ENCODE measurements around the gene NKX2-4.
"Not testable (repeated sequence)": the region's sequence is repeated elsewhere in the genome, so short reads cannot be mapped to it uniquely, and the experiment has no call there.

NKX2-4 gene

GRCh38 chr20:21421601-21422236 lies 24.4 kb upstream of the NKX2-4 start:
- H3K27me3 ChIP-seq = no peaks in the 10 kb centered on the region
- H3K9ac ChIP-seq = no peak overlapping the region
- H3K4me3 ChIP-seq = no peak overlapping the region
- no peak overlapping the region for H3K4me2 ChIP-seq
- H3K36me3 ChIP-seq = no peaks in the 10 kb centered on the region
- peaks cover 36 to 56% (median 45%) of the 10 kb centered on the region in 11 experiments for H3K9me3 ChIP-seq (replicated peaks in 1 of 11)
- no peak for TF ChIP-seq Cebpa-rat (IDR thresholded peaks at IDR 0.05)
- no peaks in the 10 kb centered on the region for H4K20me1 ChIP-seq
- no peaks in the 10 kb centered on the region for H3K4me1 ChIP-seq
- H3K27ac ChIP-seq = no peak overlapping the region

- not testable (repeated sequence) for H3K4me1 ChIP-seq, H3K9ac ChIP-seq, H3K4me2 ChIP-seq, H4K20me1 ChIP-seq, H3K27ac ChIP-seq, H3K4me3 ChIP-seq, H3K36me3 ChIP-seq, H3K27me3 ChIP-seq
- H3K9me3 ChIP-seq (replicated peaks in 1 of 11) = peaks cover 13 to 31% (median 20%) of the 10 kb centered on the region in 11 experiments
Observed at GRCh38 chr20:21419147-21419546, 21.8 kb upstream of the NKX2-4 start.

- not testable (repeated sequence) for H3K4me3 ChIP-seq, H3K9ac ChIP-seq, H3K36me3 ChIP-seq, H3K4me1 ChIP-seq, H3K27ac ChIP-seq, H4K20me1 ChIP-seq, H3K27me3 ChIP-seq
- Histone ChIP-seq H3K4me2 (peak overlapping the region in 2 of 11 experiments; percentile 9 to 18; a peak in 2 of 22 replicates), H3K9me3 (replicated peaks in 1 of 11) (peaks cover 13 to 25% (median 17%) of the 10 kb centered on the region in 11 experiments)
Observed at GRCh38 chr20:21413996-21414395, 16.7 kb upstream of the NKX2-4 start.

GRCh38 chr20:21411725-21412124 lies 14.4 kb upstream of the NKX2-4 start:
- TF ChIP-seq Cebpa-rat (IDR thresholded peaks at IDR 0.05) = no peak
- Histone ChIP-seq H3K4me3 (no peak overlapping the region), H3K4me2 (no peak overlapping the region), H3K27me3 (no peaks in the 10 kb centered on the region), H3K4me1 (0 out of 20 replicates have a peak, but pooled peaks cover 0 to 4% (median 0%) of the 10 kb centered on the region in 10 experiments), H3K36me3 (no peaks in the 10 kb centered on the region), H3K9ac (no peak overlapping the region), H3K9me3 (replicated peaks in 1 of 11) (peaks cover 13 to 25% (median 17%) of the 10 kb centered on the region in 11 experiments), H4K20me1 (no peaks in the 10 kb centered on the region), H3K27ac (no peak overlapping the region)

GRCh38 chr20:21399005-21399475 lies 1.7 kb upstream of the NKX2-4 start:
- Histone ChIP-seq H3K27me3 (peaks cover 31 to 45% (median 36%) of the 10 kb centered on the region in 11 experiments), H3K9ac (no peak overlapping the region), H3K4me2 (no peak overlapping the region), H3K4me3 (no peak overlapping the region), H3K27ac (no peak overlapping the region), H3K36me3 (no peaks in the 10 kb centered on the region), H3K9me3 (replicated peaks in 1 of 11) (peaks cover 25 to 29% (median 27%) of the 10 kb centered on the region in 11 experiments), H4K20me1 (no peaks in the 10 kb centered on the region), H3K4me1 (no peaks in the 10 kb centered on the region)
- TF ChIP-seq Cebpa-rat (IDR thresholded peaks at IDR 0.05) = no peak

DNA sequence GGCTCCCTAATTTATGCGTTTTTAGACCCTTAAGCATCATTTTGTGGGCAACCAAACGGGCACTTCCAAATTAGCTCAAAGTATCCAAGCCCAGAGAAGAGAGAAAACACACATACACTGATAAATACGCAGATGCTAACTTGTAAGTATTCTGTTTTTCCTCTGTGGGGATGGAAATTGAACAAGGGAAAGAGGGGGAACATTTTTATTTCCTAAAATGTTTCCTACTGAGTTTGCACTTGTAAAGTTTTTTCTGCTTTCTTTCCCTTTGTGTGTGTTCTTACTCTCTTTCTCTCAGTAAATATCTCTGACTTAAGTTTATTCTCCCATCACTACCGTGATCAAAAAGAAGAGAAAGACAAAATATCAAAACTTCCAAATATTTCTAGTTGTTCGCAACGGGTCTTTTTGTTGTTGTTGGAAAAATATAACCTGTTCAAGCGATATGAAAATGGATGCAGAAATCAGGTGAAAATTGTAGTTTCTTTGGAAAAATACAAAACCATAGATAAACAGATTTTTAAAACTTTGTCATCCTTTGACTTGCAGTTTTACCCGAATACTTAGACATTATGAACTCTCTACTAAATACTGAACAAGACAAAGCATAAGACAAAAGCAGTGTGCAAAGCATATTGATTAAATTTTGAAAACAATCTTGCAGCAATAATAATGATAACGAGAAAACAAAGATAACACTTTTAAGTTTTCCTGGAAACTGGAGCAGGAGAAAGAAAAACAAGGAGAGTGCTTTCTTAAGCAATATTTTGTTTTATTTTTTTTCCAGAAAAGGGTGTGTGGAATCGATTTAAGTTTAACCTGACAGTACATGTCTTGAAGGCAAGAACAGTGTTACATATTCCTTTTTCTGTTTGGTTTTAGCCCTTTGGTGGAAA lies 1.0 kb upstream of the NKX2-4 start:
- Histone ChIP-seq H3K4me1 (no peaks in the 10 kb centered on the region), H3K4me3 (no peak overlapping the region), H3K27me3 (peaks cover 31 to 45% (median 36%) of the 10 kb centered on the region in 11 experiments)

GRCh38 chr20:21396599-21397340 lies 556 bp downstream of the NKX2-4 start:
- Histone ChIP-seq H4K20me1 (peaks cover 0 to 6% (median 0%) of the 10 kb centered on the region in 11 experiments; a peak in 1 of 22 replicates), H3K27me3 (peaks cover 31 to 45% (median 36%) of the 10 kb centered on the region in 11 experiments), H3K9me3 (replicated peaks in 1 of 11) (peaks cover 25 to 29% (median 27%) of the 10 kb centered on the region in 11 experiments), H3K27ac (no peak overlapping the region), H3K4me1 (no peaks in the 10 kb centered on the region), H3K4me3 (peak overlapping the region in 3 of 10 experiments; percentile 7 to 9 (median 9); a peak in 4 of 20 replicates), H3K4me2 (no peak overlapping the region), H3K36me3 (peaks cover 0 to 2% (median 0%) of the 10 kb centered on the region in 11 experiments; a peak in 1 of 22 replicates), H3K9ac (no peak overlapping the region)
- TF ChIP-seq Cebpa-rat (IDR thresholded peaks at IDR 0.05) = no peak

More for the DNA sequence above, 1.0 kb upstream of the NKX2-4 start:
- Histone ChIP-seq H3K27ac (no peak overlapping the region), H4K20me1 (peaks cover 0 to 3% (median 0%) of the 10 kb centered on the region in 11 experiments; a peak in 1 of 22 replicates), H3K9ac (no peak overlapping the region), H3K36me3 (no peaks in the 10 kb centered on the region), H3K9me3 (replicated peaks in 1 of 11) (peaks cover 25 to 29% (median 27%) of the 10 kb centered on the region in 11 experiments), H3K4me2 (no peak overlapping the region)
- no peak for TF ChIP-seq Cebpa-rat (IDR thresholded peaks at IDR 0.05)

- Histone ChIP-seq H3K4me2 (no peak overlapping the region), H3K4me3 (no peak overlapping the region), H3K9me3 (replicated peaks in 1 of 11) (peaks cover 25 to 33% (median 27%) of the 10 kb centered on the region in 11 experiments), H3K27ac (no peak overlapping the region), H3K4me1 (no peaks in the 10 kb centered on the region), H4K20me1 (peaks cover 0 to 6% (median 0%) of the 10 kb centered on the region in 11 experiments; a peak in 2 of 22 replicates), H3K36me3 (peaks cover under 1 to 10% (median 6%) of the 10 kb centered on the region in 11 experiments; a peak in 18 of 22 replicates), H3K9ac (no peak overlapping the region), H3K27me3 (peaks cover 31 to 45% (median 36%) of the 10 kb centered on the region in 11 experiments)
- TF ChIP-seq Cebpa-rat (IDR thresholded peaks at IDR 0.05) = no peak
Observed at GRCh38 chr20:21395666-21396598, 1.4 kb downstream of the NKX2-4 start.
